Ascending aorta (tissue), 2 donors: ENCODE results near the gene CDK2. TPM values are rescaled to one million over a fixed set of nuclear protein-coding genes. Genes with fewer than 3 reads are reported as not detected.
"Not testable (repeated sequence)": the region's sequence is repeated elsewhere in the genome, so short reads cannot be mapped to it uniquely, and the experiment has no call there.

Source experiments
- DNase-seq, 2 donors: peaks; one replicate each; pipeline ENCODE4 v3.0.0-alpha.2; 2019; ENCODE audit warnings: low spot score in 2 of 2
- H3K27ac ChIP-seq, 2 donors: fragments of 200-600 bp; sonication (generic); one replicate each; pipeline ENCODE4 v1.5.1; 2016 to 2017; ENCODE audit warnings: mild to moderate bottlenecking in 1 of 2
- H3K27me3 ChIP-seq: fragments of 200-600 bp; sonication (generic); one replicate; pipeline ENCODE4 v1.5.1; 2017
- H3K36me3 ChIP-seq, 2 donors: fragments of 200-600 bp; sonication (generic); one replicate each; pipeline ENCODE4 v1.5.1; 2016
- H3K4me1 ChIP-seq, 2 donors: fragments of 200-600 bp; sonication (generic); one replicate each; pipeline ENCODE4 v1.5.1; 2016 to 2017; ENCODE audit warnings: mild to moderate bottlenecking in 1 of 2
- H3K4me3 ChIP-seq, 2 donors: fragments of 200-600 bp; sonication (generic); one replicate each; pipeline ENCODE4 v1.5.1; 2016 to 2017; ENCODE audit warnings: mild to moderate bottlenecking in 1 of 2
- H3K9me3 ChIP-seq, 2 donors: fragments of 200-600 bp; sonication (generic); one replicate each; pipeline ENCODE4 v1.5.1; 2016
- CTCF ChIP-seq, 3 experiments: fragments of 200-600 bp in 2 of 3; fragments of 450-650 bp in 1 of 3; sonication (generic) in 2 of 3; IDR thresholded peaks; one replicate each; pipeline ENCODE4 v1.5.1; 2016 to 2019; ENCODE audit warnings: antibody characterized with exemption in 3 of 3, mild to moderate bottlenecking in 1 of 3, moderate library complexity in 1 of 3
- intact Hi-C: fragments of 100-400 bp; cut with DNase I; formaldehyde crosslinking; loops from one replicate; pipeline ENCODE4 v1.15.1; 2023
- total RNA-seq: library from RNA; depleted of rRNA; stranded (reverse); fragments of >200 nt; gene quantifications from one replicate; pipeline ENCODE4 v1.1.0, GENCODE V29; 2016

Gene CDK2
- total RNA-seq, 1 donor from 2014 or later, result 24.5 TPM

GRCh38 chr12:55974308-55974730 lies 7.7 kb downstream of the CDK2 start:
- peak overlapping the region; percentile 87 for H3K4me3 ChIP-seq
- DNase-seq, result no peak
- H3K27ac ChIP-seq, result peak overlapping the region; percentile 89 to 95
- H3K27me3 ChIP-seq, result no peaks in the 10 kb centered on the region
- H3K9me3 ChIP-seq, result no peaks in the 10 kb centered on the region
- H3K4me1 ChIP-seq, result peaks cover 3 to 18% of the 10 kb centered on the region in 2 donors
- intact Hi-C loops, result loop anchor here (2.0 kb wide), 1 partner anchor 68 kb away; no protein-coding TSS in a partner anchor
- TF ChIP-seq CTCF (IDR thresholded peaks at IDR 0.05), result no peak
- no peaks in the 10 kb centered on the region for H3K36me3 ChIP-seq

GRCh38 chr12:55978393-55978792 lies 11.8 kb downstream of the CDK2 start:
- intact Hi-C loops, result no loop called here
- DNase-seq, result no peak
- Histone ChIP-seq H3K36me3 (peaks cover 8 to 12% of the 10 kb centered on the region in 2 donors), H3K9me3 (no peaks in the 10 kb centered on the region), H3K4me3 (no peak overlapping the region), H3K27me3 (no peaks in the 10 kb centered on the region), H3K27ac (no peak overlapping the region), H3K4me1 (peaks cover 3 to 14% of the 10 kb centered on the region in 2 donors)
- TF ChIP-seq CTCF (IDR thresholded peaks at IDR 0.05), result no peak

GRCh38 chr12:55979069-55979468 lies 12.4 kb downstream of the CDK2 start:
- Histone ChIP-seq H3K27ac (no peak overlapping the region), H3K27me3 (no peaks in the 10 kb centered on the region), H3K36me3 (peaks cover 13 to 17% of the 10 kb centered on the region in 2 donors), H3K4me1 (peaks cover 3 to 14% of the 10 kb centered on the region in 2 donors), H3K4me3 (no peak overlapping the region), H3K9me3 (no peaks in the 10 kb centered on the region)
- DNase-seq, result no peak
- TF ChIP-seq CTCF (IDR thresholded peaks at IDR 0.05), result no peak
- intact Hi-C loops, result no loop called here

GRCh38 chr12:55981882-55982281 lies 15.3 kb downstream of the CDK2 start:
- H3K4me1 ChIP-seq, H3K4me3 ChIP-seq, H3K27ac ChIP-seq, H3K27me3 ChIP-seq, H3K9me3 ChIP-seq, intact Hi-C loops, DNase-seq: not testable (repeated sequence)
- H3K36me3 ChIP-seq, result peaks cover 33 to 40% of the 10 kb centered on the region in 2 donors

- H3K9me3 ChIP-seq, result no peaks in the 10 kb centered on the region
- H3K27ac ChIP-seq, result no peak overlapping the region
- TF ChIP-seq CTCF (IDR thresholded peaks at IDR 0.05), result no peak
- H3K27me3 ChIP-seq, result no peaks in the 10 kb centered on the region
- no peak overlapping the region for H3K4me3 ChIP-seq
- no peaks in the 10 kb centered on the region for H3K4me1 ChIP-seq
- peaks cover 35 to 46% of the 10 kb centered on the region in 2 donors for H3K36me3 ChIP-seq
- no peak for DNase-seq
- intact Hi-C loops, result no loop called here
Observed at GRCh38 chr12:55982319-55982936, 15.8 kb downstream of the CDK2 start.

- H3K36me3 ChIP-seq, result peaks cover 43 to 55% of the 10 kb centered on the region in 2 donors
- H3K4me3 ChIP-seq, result no peak overlapping the region
- DNase-seq, result no peak
- H3K27me3 ChIP-seq, result no peaks in the 10 kb centered on the region
- H3K9me3 ChIP-seq, result no peaks in the 10 kb centered on the region
- H3K4me1 ChIP-seq, result no peaks in the 10 kb centered on the region
- TF ChIP-seq CTCF (IDR thresholded peaks at IDR 0.05), result no peak
- no peak overlapping the region for H3K27ac ChIP-seq
- intact Hi-C loops, result no loop called here
Observed at GRCh38 chr12:55983232-55983842, 16.7 kb downstream of the CDK2 start.
